HG02943 (cell line): ENCODE data around the gene SMIM36.
"Not testable (repeated sequence)": the region's sequence is repeated elsewhere in the genome, so short reads cannot be mapped to it uniquely, and the experiment has no call there.

ENCODE experiments used
- ATAC-seq: cut with Tn5 transposase; IDR thresholded peaks from one replicate; pipeline ENCODE4 v1.9.1; 2021; ENCODE audit warnings: mild to moderate bottlenecking, low read depth, moderate library complexity; ENCODE audit not compliant: unreplicated experiment

Gene SMIM36

GRCh38 chr17:55456307-55457240, 54.7 kb downstream of the SMIM36 start:
- no peak for ATAC-seq

DNA sequence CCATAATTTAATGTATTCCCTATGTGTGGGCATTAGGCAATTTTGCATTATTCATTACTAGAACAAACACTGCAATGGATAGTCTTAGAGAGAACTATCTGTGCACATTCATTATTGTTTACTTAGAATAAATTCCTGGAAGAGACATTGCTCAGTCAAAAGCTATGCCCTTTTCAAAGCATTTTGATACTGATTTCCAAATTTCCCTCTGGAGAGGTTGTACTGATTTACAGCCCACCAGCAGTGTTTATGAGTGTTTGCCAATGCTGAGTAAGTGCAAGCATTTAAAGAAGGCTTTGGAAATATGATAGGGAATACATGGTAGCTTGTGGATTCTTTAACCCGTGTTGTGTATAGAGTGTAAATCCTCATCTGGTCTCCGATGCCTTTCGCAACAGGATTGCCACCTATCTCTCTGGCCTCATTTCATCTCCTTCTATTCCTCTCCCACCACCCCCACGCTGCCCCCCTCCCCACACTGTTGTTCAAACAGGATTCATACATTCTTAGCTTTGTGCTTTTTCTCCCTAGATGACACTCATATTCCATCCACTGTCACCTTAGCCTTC, 56.3 kb downstream of the SMIM36 start:
- ATAC-seq = no peak

GRCh38 chr17:55453839-55454557, 57.3 kb downstream of the SMIM36 start:
- no peak for ATAC-seq

DNA sequence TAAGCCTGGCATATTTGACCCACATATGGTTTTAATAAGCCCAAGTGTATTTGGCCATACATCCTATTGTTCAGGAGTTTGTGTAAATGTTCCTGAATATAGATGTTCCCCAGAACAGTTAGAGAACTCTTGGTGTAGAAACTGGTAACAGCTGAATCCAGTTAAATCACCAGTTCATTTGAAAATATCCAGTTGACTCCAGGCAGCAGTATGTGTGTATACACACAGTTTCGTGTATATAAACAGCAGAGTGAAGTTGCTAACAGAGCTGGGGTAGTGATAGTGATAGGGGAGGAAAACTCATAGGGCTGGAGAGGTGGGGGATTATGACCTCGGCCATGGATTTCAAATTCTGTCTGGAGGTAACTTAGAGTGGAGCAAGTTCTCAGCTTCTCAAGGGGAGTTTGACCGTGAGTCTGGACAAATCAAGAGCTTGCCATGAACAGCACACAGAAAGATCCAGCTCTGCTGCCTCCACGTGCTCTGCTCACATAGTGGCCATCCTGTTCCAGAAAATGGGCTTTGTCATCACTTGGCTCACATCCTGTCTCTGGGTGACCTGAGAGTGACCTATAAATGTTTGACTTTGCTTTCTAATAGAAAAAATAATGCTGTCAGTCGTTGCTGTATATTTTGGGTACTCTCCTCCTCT, 59.0 kb downstream of the SMIM36 start:
- ATAC-seq = no peak

- ATAC-seq = no peak
These were observed 59.5 kb downstream of the SMIM36 start for GRCh38 chr17:55451758-55452138.

DNA sequence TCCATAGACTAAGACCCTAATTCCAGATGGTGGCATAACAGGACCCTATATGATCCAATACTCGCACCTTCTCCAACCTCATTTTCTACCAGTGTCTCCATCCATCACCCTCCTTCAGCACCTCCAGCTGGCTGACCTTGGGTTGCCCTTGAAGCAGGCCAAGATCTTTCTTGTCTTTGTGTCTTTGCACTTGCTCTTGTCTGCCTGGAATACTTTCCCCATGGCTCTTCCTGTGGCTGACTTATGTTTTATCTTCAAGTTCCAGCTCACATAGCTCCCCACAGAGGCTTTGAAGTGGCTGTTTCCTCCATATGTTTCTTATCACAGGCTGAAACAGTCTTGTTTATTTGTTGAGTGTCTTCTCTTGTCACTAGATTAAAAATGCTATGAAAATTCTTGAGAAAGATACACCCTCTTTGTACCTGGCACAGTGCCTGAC, 60.0 kb downstream of the SMIM36 start:
- ATAC-seq = no peak

- no peak for ATAC-seq
These were observed 60.9 kb downstream of the SMIM36 start for GRCh38 chr17:55450232-55450825.

DNA sequence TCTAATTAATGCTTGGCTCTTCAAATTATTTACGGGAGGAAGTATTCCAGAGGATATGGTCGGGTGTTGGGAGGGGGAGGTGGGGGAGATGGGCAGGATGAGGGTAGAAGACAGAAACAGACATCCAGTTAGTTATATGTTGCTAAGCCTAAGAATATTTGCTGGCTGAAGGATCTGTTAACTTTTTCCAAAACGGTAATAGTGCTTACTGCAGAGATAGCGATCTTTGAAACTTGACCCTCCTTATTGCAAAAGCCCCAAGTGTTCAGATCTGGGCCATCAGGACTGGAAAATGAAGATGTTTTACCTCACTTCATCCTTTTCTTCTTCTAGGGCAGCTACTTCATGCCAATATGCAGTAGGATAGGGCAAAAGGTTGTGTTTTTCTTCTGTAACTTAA, 62.6 kb downstream of the SMIM36 start:
- no peak for ATAC-seq

DNA sequence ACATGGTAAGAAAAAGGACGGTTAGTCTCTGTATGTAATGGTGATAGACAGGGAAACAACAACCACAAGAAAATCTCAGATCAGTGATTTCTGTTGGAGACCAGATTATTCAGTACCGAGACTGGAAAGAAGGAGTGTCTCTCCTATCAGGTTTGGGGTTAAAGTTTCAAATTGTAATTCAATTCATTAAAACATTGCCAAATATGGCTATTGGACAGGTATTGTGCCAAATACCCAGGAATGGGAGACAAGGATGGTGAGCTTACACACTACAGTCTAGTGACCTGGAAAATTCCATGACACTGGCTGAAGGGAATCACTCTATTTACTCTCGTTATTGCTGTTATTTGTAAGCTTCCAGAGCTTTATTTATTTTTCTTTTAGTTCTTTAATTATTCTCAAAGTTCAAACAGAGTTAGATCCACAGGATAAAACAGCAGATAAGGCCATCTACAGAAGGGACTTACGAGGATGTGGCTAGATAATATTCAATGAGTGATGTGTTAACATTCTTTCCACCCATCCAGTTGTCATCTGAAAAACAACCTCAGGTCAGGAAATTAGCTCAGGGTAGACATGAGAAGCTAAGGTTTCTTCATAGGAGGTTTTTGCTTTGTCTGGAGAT, 64.6 kb downstream of the SMIM36 start:
- no peak for ATAC-seq

DNA sequence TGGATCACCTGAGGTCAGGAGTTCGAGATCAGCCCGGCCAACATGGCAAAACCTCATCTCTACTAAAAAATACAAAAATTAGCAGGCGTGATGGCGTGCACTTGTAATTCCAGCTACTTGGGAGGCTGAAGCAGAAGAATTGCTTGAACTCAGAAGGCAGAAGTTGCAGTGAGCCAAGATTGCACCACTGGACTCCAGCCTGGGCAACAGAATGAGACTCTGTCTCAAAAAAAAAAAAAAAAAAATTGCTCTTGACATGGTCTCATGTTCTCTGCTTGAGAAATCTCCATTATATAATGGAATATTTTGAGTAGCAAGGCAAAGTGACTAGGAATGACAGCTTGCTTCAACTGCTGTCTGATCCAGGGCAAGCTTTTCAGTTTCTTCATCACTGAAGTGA, 65.2 kb downstream of the SMIM36 start:
- ATAC-seq = not testable (repeated sequence)

GRCh38 chr17:55444471-55445441, 66.5 kb downstream of the SMIM36 start:
- ATAC-seq = peak; percentile 55

DNA sequence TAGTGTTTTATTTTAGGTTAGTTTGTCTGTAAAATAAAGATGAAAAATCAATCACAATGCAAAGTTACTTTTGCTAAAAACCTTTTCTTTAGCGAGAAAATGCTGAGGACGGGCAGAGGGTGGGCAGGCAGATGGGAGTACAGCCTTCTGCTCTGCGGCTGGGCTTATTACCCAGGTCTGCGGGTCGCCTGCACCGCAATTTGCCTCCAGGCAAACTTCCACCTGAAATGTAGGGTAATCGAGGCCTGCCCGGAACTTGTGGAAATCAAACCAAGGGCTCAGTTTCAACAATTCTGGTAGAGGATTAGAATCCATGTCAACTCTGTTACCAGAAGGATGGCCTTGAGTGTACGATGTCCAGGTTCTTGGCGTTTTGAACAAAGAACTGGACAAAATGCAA, 67.3 kb downstream of the SMIM36 start:
- no peak for ATAC-seq

DNA sequence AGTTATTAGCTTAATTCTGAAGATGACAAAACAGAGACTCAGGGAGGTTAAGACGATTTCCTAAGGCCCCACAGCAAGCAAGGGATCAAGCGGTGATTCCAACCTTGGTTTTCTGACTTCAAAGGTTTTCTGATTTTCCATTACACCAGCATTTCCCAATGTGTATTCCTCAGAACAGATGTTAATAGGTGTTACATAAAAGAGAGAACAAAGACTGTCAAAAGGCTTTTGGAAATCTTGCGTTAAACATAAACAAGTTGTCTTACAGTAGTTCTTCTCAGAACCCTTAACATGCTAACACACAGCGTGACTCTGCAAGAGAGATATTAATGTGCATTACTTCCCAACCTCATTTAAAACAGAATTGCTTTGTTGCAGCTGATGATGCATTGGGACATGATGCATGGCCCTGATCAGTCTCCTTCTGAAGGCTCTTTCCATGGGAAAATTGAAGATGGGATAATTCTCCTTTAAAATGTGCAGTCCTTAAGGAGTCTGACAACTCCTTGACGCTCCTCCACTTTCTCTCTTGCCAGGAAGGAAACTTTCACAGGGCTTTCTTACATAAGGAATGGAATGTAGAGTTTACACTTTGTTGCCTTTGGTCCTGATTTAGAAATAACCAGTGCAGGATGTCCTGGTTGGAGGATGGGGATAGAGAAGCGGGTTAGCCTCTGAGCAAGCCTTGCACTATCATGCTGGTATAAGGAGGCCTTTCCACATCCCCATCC, 68.1 kb downstream of the SMIM36 start:
- ATAC-seq = no peak

DNA sequence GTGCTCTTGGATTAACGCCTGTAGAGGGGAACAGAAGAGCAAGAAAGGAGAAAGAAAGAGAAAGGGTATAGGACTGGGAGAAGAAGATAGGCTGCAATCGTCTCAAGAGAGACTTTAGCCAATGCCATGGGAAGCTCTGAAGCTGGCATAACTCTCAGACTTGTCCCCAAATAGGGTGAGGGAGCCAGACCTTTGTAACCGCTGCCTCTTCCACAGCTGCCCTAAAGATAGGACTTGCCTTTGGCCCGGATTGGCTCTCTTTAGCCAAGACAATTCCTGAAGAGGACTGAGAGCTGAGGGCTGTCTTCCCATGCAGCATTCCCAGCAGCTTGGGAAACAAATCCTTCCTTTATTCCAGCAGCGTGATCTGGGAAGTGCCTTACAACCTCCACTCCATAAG, 68.8 kb downstream of the SMIM36 start:
- no peak for ATAC-seq

DNA sequence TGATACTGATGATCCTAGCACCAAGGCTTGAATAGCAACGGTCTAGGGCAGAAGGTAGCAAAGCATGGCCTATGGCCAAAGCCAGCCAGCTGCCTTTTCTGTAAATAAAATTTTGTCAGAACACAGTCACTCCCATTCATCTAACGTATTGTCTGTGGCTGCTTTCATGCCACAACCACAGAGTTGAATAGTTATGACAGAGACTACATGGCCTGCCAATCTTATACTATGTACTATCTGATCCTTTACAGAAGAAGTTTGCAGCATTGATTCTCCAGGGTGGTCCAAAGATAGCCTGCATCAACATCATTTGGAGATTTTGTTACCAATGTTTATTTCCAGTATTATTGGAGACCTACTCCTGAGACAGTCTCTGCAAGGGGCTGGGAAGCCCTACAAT, 69.7 kb downstream of the SMIM36 start:
- no peak for ATAC-seq

DNA sequence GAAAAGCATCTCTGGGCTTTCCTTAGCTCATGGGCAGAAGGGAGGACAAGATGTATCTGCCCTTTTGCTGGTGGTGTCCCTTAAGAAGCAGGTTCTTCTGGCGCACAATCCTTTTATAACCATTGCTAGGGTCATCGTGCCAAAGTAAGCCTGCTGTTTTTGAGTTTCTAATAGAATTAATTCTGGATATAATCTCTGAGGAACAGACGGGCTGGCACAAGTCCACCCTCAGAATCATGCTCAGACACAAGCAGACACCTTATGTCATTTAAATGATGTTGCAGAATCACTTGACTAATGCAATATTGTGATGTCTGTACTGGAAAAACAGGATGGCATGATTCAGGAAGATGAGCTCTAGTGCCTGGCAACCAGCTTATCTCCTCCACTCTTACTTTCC, 70.9 kb downstream of the SMIM36 start:
- ATAC-seq = no peak

DNA sequence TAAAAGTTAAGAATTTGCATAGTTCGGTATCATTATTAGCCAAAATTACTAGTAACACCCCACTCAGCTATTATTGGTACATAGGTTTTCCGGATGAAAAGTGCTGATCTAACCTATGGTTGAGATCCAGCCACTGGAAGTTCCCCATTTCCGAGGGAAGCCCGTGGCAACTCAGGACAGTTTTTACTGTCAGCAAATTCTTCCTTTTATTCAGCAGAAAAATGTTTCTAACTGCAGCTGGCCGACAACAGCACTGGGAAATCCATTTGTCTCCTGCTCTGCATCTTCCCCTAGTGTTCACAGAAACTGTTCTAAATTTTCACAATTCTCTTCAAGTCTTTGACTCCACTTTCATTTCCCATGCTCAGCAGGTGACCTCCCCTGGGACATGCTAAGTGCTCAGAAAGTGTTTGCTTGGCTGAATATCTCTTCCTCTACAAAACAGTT, 74.1 kb downstream of the SMIM36 start:
- ATAC-seq = peak; percentile 77
